H1 (cell line): ENCODE results near the gene RIPPLY3. TPM values are rescaled to one million over a fixed set of nuclear protein-coding genes. Genes with fewer than 3 reads are reported as not detected.

ENCODE experiments used
- CTCF ChIA-PET: fragments of 300-600 bp; sonication (Branson Sonifier 250); formaldehyde crosslinking; loops from one replicate; lab custom pipeline; 2021; ENCODE audit not compliant: partially characterized antibody; lab: Charles Lee
- POLR2A ChIA-PET: fragments of 300-600 bp; sonication (Branson Sonifier 250); formaldehyde crosslinking; loops from one replicate; lab custom pipeline; 2021; ENCODE audit warnings: inconsistent platforms; ENCODE audit not compliant: partially characterized antibody; lab: Charles Lee
- DNase-seq, 2 experiments: peaks; one replicate each; pipeline versions ENCODE4 v3.0.0 to v3.0.0-alpha.2; 2010 to 2022; ENCODE audit warnings: low spot score in 2 of 2, low read depth in 1 of 2, mixed read lengths in 1 of 2
- FAIRE-seq: peaks from 2 replicates; lab custom pipeline; 2011; peaks lifted over from hg19 to GRCh38; lab: Jason Lieb, UNC
- H2AFZ ChIP-seq: 2 replicates; pipeline ENCODE4 v1.8.1; 2012; ENCODE audit warnings: low read length, inconsistent platforms
- H2AK5ac ChIP-seq: 2 replicates; pipeline ENCODE4 v1.6.1; 2013; ENCODE audit warnings: low read depth, low read length
- H2BK120ac ChIP-seq: replicated peaks from 2 replicates; pipeline ENCODE3; 2013; ENCODE audit warnings: low read depth, low read length, inconsistent platforms
- H2BK12ac ChIP-seq: 2 replicates; pipeline ENCODE4 v1.6.1; 2013; ENCODE audit warnings: low read depth, low read length
- H2BK15ac ChIP-seq: 2 replicates; pipeline ENCODE4 v1.6.1; 2013; ENCODE audit warnings: low read length
- H2BK20ac ChIP-seq: 2 replicates; pipeline ENCODE4 v1.6.1; 2013; ENCODE audit warnings: low read length
- H2BK5ac ChIP-seq: 2 replicates; pipeline ENCODE4 v1.6.1; 2013; ENCODE audit warnings: low read depth, low read length
- H3K14ac ChIP-seq: 2 replicates; pipeline ENCODE4 v1.6.1; 2013; ENCODE audit warnings: inconsistent platforms; ENCODE audit not compliant: insufficient read length
- H3K18ac ChIP-seq: 2 replicates; pipeline ENCODE4 v1.6.1; 2013; ENCODE audit warnings: low read length; ENCODE audit errors: extremely low read depth
- H3K23ac ChIP-seq: 2 replicates; pipeline ENCODE4 v1.6.1; 2013; ENCODE audit warnings: inconsistent platforms; ENCODE audit not compliant: insufficient read length
- H3K23me2 ChIP-seq: 2 replicates; pipeline ENCODE4 v1.6.1; 2013; ENCODE audit warnings: low read depth, low read length
- H3K27ac ChIP-seq: 2 replicates; pipeline ENCODE4 v1.6.1; 2011; ENCODE audit warnings: low read depth, low read length, inconsistent platforms
- H3K27me3 ChIP-seq, 4 experiments: replicated peaks in 1 of 4; 1 replicate in 1 of 4; 2 replicates in 3 of 4; pipeline versions ENCODE4 v1.6.1 to v1.8.1; 2011 to 2013; ENCODE audit warnings: low read length in 3 of 4, mild to moderate bottlenecking in 3 of 4, inconsistent platforms in 2 of 4, mixed read lengths in 2 of 4, moderate library complexity in 1 of 4; ENCODE audit not compliant: control insufficient read depth in 3 of 4, insufficient read depth in 3 of 4; ENCODE audit errors: extremely low read depth in 1 of 4
- H3K36me3 ChIP-seq, 4 experiments: 2 replicates each; pipeline versions ENCODE4 v1.6.1 to v1.8.1; 2011 to 2013; ENCODE audit warnings: mild to moderate bottlenecking in 4 of 4, low read length in 3 of 4, moderate library complexity in 2 of 4, control low read depth in 1 of 4, inconsistent platforms in 1 of 4; ENCODE audit not compliant: insufficient read depth in 4 of 4, control insufficient read depth in 2 of 4
- H3K4ac ChIP-seq: replicated peaks from 2 replicates; pipeline ENCODE3; 2013; ENCODE audit warnings: low read length, low read depth, mixed read lengths, inconsistent platforms; ENCODE audit not compliant: insufficient read length
- H3K4me1 ChIP-seq, 4 experiments: replicated peaks in 1 of 4; 1 replicate in 1 of 4; 2 replicates in 3 of 4; pipeline versions ENCODE4 v1.6.1 to v1.8.1; 2011 to 2013; ENCODE audit warnings: low read length in 3 of 4, inconsistent platforms in 2 of 4, mixed read lengths in 1 of 4; ENCODE audit not compliant: insufficient read depth in 4 of 4, control insufficient read depth in 3 of 4
- H3K4me2 ChIP-seq, 2 experiments: 2 replicates each; pipeline versions ENCODE4 v1.6.1 to v1.8.1; 2011 to 2013; ENCODE audit warnings: low read depth in 2 of 2, low read length in 2 of 2, control low read depth in 1 of 2, inconsistent platforms in 1 of 2, mild to moderate bottlenecking in 1 of 2; ENCODE audit not compliant: insufficient read depth in 1 of 2
- H3K4me3 ChIP-seq, 4 experiments: fragments of 200-600, 300-600 bp in 1 of 4; sonication (generic), shearing (Covaris generic), sonication (Bioruptor Twin) in 1 of 4; 2 replicates each; pipeline versions ENCODE4 v1.5.1 to v1.8.1; 2011 to 2016; ENCODE audit warnings: low read length in 4 of 4, low read depth in 3 of 4, control low read depth in 2 of 4, inconsistent platforms in 2 of 4, mild to moderate bottlenecking in 2 of 4, mixed read lengths in 1 of 4, moderate library complexity in 1 of 4; ENCODE audit not compliant: insufficient read depth in 2 of 4; ENCODE audit errors: extremely low read depth in 1 of 4
- H3K56ac ChIP-seq: replicated peaks from 2 replicates; pipeline ENCODE3; 2013; ENCODE audit warnings: low read depth, mild to moderate bottlenecking, mixed read lengths, low read length, inconsistent platforms; ENCODE audit not compliant: insufficient read length
- H3K79me1 ChIP-seq: 2 replicates; pipeline ENCODE4 v1.6.1; 2013; ENCODE audit warnings: low read depth, low read length, control low read depth
- H3K79me2 ChIP-seq, 2 experiments: 2 replicates each; pipeline versions ENCODE4 v1.6.1 to v1.8.1; 2012 to 2013; ENCODE audit warnings: low read length in 2 of 2, mild to moderate bottlenecking in 2 of 2, inconsistent platforms in 1 of 2; ENCODE audit not compliant: insufficient read depth in 2 of 2, control insufficient read depth in 1 of 2
- H3K9ac ChIP-seq, 4 experiments: replicated peaks in 1 of 4; 1 replicate in 1 of 4; 2 replicates in 3 of 4; pipeline versions ENCODE4 v1.6.1 to v1.8.1; 2011 to 2013; ENCODE audit warnings: low read depth in 3 of 4, low read length in 3 of 4, control low read depth in 2 of 4, mild to moderate bottlenecking in 2 of 4, moderate library complexity in 2 of 4, inconsistent platforms in 1 of 4; ENCODE audit errors: extremely low read depth in 1 of 4
- H3K9me3 ChIP-seq, 2 experiments: 2 replicates each; pipeline versions ENCODE4 v1.6.1 to v1.8.1; 2012 to 2013; ENCODE audit warnings: mild to moderate bottlenecking in 2 of 2, moderate library complexity in 2 of 2, control low read depth in 1 of 2, inconsistent platforms in 1 of 2, low read depth in 1 of 2, low read length in 1 of 2, mixed read lengths in 1 of 2; ENCODE audit not compliant: insufficient read depth in 2 of 2
- H4K20me1 ChIP-seq, 2 experiments: replicated peaks in 1 of 2; 2 replicates each; pipeline versions ENCODE3 to v1.8.1; 2011 to 2013; ENCODE audit warnings: inconsistent platforms in 2 of 2, low read length in 2 of 2, mild to moderate bottlenecking in 1 of 2; ENCODE audit not compliant: insufficient read depth in 2 of 2, control insufficient read depth in 1 of 2
- H4K5ac ChIP-seq: 2 replicates; pipeline ENCODE4 v1.6.1; 2013; ENCODE audit warnings: low read length, low read depth, mixed read lengths, inconsistent platforms; ENCODE audit not compliant: insufficient read length
- H4K8ac ChIP-seq: 2 replicates; pipeline ENCODE4 v1.8.0; 2013; ENCODE audit warnings: mild to moderate bottlenecking, moderate library complexity, low read length, inconsistent platforms; ENCODE audit not compliant: insufficient read depth; ENCODE audit errors: extremely low read depth
- H4K91ac ChIP-seq: replicated peaks from 2 replicates; pipeline ENCODE3; 2013; ENCODE audit warnings: low read length, mixed read lengths, inconsistent platforms; ENCODE audit not compliant: insufficient read length
- CBX8 ChIP-seq: fragments of 300-800, 300-1000 bp; sonication (generic); IDR thresholded peaks from 2 replicates; pipeline ENCODE4 v1.7.1; 2016; ENCODE audit warnings: low read depth, low read length, borderline replicate concordance
- CREB1 ChIP-seq: IDR thresholded peaks from 2 replicates; pipeline ENCODE4 v1.6.1; 2012; ENCODE audit warnings: inconsistent platforms
- CTBP2 ChIP-seq: IDR thresholded peaks from 2 replicates; pipeline ENCODE4 v1.7.0; 2011; ENCODE audit warnings: borderline replicate concordance, mild to moderate bottlenecking, moderate library complexity, mixed read lengths, low read length; ENCODE audit not compliant: insufficient read depth, insufficient read length
- GABPA ChIP-seq: IDR thresholded peaks from 2 replicates; pipeline ENCODE4 v1.6.1; 2011; ENCODE audit warnings: mild to moderate bottlenecking, low read length, moderate library complexity, borderline replicate concordance; ENCODE audit not compliant: insufficient read depth
- KDM4A ChIP-seq: IDR thresholded peaks from one replicate; pipeline ENCODE4 v1.7.1; 2012; ENCODE audit warnings: low read depth, mild to moderate bottlenecking, moderate library complexity, low read length, inconsistent platforms; ENCODE audit not compliant: severe bottlenecking
- NRF1 ChIP-seq: IDR thresholded peaks from 2 replicates; pipeline ENCODE4 v1.6.1; 2011; ENCODE audit warnings: mild to moderate bottlenecking, low read depth, low read length, improper control_type of control experiment
- POLR2A ChIP-seq, 2 experiments: IDR thresholded peaks; 1 replicate in 1 of 2; 2 replicates in 1 of 2; pipeline ENCODE4 v1.6.1; 2011; ENCODE audit warnings: low read depth in 2 of 2, low read length in 2 of 2, mild to moderate bottlenecking in 2 of 2; ENCODE audit errors: control extremely low read depth in 1 of 2
- SIN3A ChIP-seq, 2 experiments: IDR thresholded peaks in 1 of 2; conservative IDR thresholded peaks in 1 of 2; 2 replicates each; pipeline ENCODE4 v1.6.1; 2011 to 2012; ENCODE audit warnings: low read length in 2 of 2, improper control_type of control experiment in 1 of 2, low read depth in 1 of 2, mild to moderate bottlenecking in 1 of 2
- SP4 ChIP-seq: IDR thresholded peaks from 2 replicates; pipeline ENCODE4 v1.6.1; 2012; ENCODE audit warnings: low read length, inconsistent platforms
- SUZ12 ChIP-seq: fragments of 200-600 bp; sonication (generic); IDR thresholded peaks from 2 replicates; pipeline ENCODE4 v1.6.1; 2012; ENCODE audit warnings: mild to moderate bottlenecking, inconsistent platforms, low read length, moderate library complexity, mixed read lengths
- WGBS, 2 experiments: shearing (Covaris generic) in 1 of 2; methylation state at CpG; one replicate each; pipeline versions ENCODE4 v1.1.6 to v1.1.7; 2013 to 2015; ENCODE audit warnings: low lambda C conversion rate in 2 of 2, mixed read lengths in 2 of 2, inconsistent platforms in 1 of 2, low coverage in 1 of 2, missing lambda C conversion rate in 1 of 2; ENCODE audit not compliant: insufficient replicate concordance in 2 of 2, insufficient coverage in 1 of 2, insufficient read length in 1 of 2; ENCODE audit errors: extremely low coverage in 1 of 2, missing lambda C conversion rate in 1 of 2; 5-methylcytosine and 5-hydroxymethylcytosine counted together
- polyA plus RNA-seq, 7 experiments: library from polyadenylated mRNA; depleted of rRNA in 3 of 7; stranded (reverse) in 5 of 7; unstranded in 2 of 7; fragments of >200 nt in 5 of 7; fragments of 200-250 nt in 2 of 7; gene quantifications; 1 replicate in 5 of 7; 2 replicates in 1 of 7; 4 replicates in 1 of 7; pipeline versions ENCODE4 v1.2.1 to v1.2.3, GENCODE V29; 2011 to 2013; ENCODE audit warnings: missing spikeins in 2 of 7, mixed read lengths in 2 of 7
- total RNA-seq: library from RNA; stranded (reverse); fragmentation: NEBNext Ultra II Directional; extraction: Animal tissue kit (Norgen Biotek cat#: 25700); gene quantifications from 2 replicates; pipeline ENCODE4 v1.2.1, GENCODE V29; 2021

Gene RIPPLY3
- total and polyA plus RNA-seq, 2 of the 8 experiments (the other 6 are each of a cell fraction or from before 2014, with no cell fraction given) = 2.0 to 2.2 TPM

DNA sequence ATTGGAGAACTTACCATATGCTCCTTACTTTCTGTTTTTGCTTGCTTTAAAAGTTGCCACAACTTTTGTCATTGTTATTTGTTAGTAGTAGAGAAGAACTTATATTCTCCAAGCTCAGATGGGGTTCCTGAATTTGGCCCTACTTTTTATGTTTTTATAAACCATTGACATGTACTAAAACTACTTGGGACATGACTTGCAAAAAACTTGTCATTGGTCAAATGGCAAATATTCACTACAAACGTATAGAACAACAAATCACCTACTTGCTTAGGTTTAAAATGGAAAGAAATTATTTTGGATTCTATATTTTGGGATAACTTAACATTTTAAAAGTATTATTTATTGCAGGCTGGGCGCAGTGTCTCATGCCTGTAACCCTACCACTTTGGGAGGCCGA lies 33.7 kb downstream of the RIPPLY3 start:
- TF ChIP-seq GABPA = no peak
- TF ChIP-seq POLR2A (IDR thresholded peaks at IDR 0.05; ENCODE audit: control extremely low read depth in 1 of 2, low read depth in 2 of 2, low read length in 2 of 2) = no peak
- no peak for TF ChIP-seq CBX8
- TF ChIP-seq SUZ12 = no peak
- TF ChIP-seq KDM4A = no peak
- TF ChIP-seq SIN3A (conservative IDR thresholded peaks at IDR 0.05 in 1 of 2, IDR thresholded peaks at IDR 0.05 in 1 of 2; ENCODE audit: low read depth in 1 of 2, low read length in 2 of 2) = no peak
- no peak for TF ChIP-seq NRF1
- no peak for TF ChIP-seq CTBP2
- TF ChIP-seq SP4 = no peak
- TF ChIP-seq CREB1 = no peak
- TF ChIP-seq, all 59 proteins: peak for 0
- Histone ChIP-seq H3K4me1 (peaks cover 0 to 4% (median 0%) of the 10 kb centered on the region in 4 experiments; a peak in 3 of 7 replicates), H3K9ac (no peak overlapping the region), H3K4me3 (no peak overlapping the region), H4K5ac (no peak overlapping the region), H4K8ac (no peak overlapping the region), H3K4ac (no peak overlapping the region), H3K56ac (no peak overlapping the region), H3K36me3 (no peaks in the 10 kb centered on the region), H3K79me2 (no peaks in the 10 kb centered on the region), H3K27me3 (peaks cover 0 to 54% (median 21%) of the 10 kb centered on the region in 4 experiments; a peak in 6 of 7 replicates), H4K91ac (no peak overlapping the region), H3K14ac (no peak overlapping the region), H2BK20ac (no peak overlapping the region), H3K18ac (no peak overlapping the region), H2AFZ (no peak overlapping the region), H3K9me3 (no peaks in the 10 kb centered on the region), H2BK15ac (no peak overlapping the region), H3K79me1 (no peaks in the 10 kb centered on the region), H4K20me1 (peaks cover 0 to 3% of the 10 kb centered on the region in 2 experiments), H3K27ac (no peak overlapping the region), H2BK12ac (no peak overlapping the region), H2AK5ac (no peak overlapping the region), H3K23ac (no peak overlapping the region), H2BK5ac (no peak overlapping the region), H2BK120ac (no peak overlapping the region), H3K23me2 (no peaks in the 10 kb centered on the region), H3K4me2 (no peak overlapping the region)
- 78% methylated on average over 3 of the region's 3 CpGs; no CpG with 5 or more reads in 1 of the 2 experiments for WGBS, 2 experiments
- ChIA-PET CTCF (interaction anchor here (1.0 to 2.2 kb wide), 5 partner anchors 13 to 378 kb away, joined by 3 to 9 read pairs (median 3); no protein-coding TSS in a partner anchor), POLR2A (interaction anchor here (0.9 kb wide), 1 partner anchor 9 kb away, joined by 3 read pairs; no protein-coding TSS in a partner anchor)
- DNase-seq (no peak), FAIRE-seq (no peak)
